ENCODE data around the gene NUP160. TPM values are rescaled to one million over a fixed set of nuclear protein-coding genes. Genes with fewer than 3 reads are reported as not detected.

Gene NUP160
- total and polyA plus RNA-seq, 2 of the 8 experiments (the other 6 are each of a cell fraction or from before 2014, with no cell fraction given): 44.6 to 100 TPM

DNA sequence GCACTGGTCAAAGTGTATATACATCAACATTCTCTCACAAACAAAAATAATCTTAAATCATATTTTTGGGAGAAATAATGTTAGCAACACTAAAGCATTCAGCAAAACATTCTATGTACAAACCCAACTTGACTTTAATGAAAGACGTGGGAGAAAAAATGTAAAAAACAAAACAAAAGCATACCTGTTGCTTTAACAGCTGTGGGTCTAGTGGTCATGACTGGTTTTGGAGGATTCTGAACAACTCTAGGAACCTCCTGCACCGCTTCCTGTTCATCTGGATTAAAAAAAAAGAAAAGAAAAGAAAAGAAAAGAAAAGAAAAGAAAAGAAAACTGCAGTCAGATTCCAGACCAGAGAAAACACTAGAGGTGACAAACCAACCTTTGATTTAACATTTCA, 83.1 kb downstream of the NUP160 start (continued):
- TF ChIP-seq, protein P1, sequence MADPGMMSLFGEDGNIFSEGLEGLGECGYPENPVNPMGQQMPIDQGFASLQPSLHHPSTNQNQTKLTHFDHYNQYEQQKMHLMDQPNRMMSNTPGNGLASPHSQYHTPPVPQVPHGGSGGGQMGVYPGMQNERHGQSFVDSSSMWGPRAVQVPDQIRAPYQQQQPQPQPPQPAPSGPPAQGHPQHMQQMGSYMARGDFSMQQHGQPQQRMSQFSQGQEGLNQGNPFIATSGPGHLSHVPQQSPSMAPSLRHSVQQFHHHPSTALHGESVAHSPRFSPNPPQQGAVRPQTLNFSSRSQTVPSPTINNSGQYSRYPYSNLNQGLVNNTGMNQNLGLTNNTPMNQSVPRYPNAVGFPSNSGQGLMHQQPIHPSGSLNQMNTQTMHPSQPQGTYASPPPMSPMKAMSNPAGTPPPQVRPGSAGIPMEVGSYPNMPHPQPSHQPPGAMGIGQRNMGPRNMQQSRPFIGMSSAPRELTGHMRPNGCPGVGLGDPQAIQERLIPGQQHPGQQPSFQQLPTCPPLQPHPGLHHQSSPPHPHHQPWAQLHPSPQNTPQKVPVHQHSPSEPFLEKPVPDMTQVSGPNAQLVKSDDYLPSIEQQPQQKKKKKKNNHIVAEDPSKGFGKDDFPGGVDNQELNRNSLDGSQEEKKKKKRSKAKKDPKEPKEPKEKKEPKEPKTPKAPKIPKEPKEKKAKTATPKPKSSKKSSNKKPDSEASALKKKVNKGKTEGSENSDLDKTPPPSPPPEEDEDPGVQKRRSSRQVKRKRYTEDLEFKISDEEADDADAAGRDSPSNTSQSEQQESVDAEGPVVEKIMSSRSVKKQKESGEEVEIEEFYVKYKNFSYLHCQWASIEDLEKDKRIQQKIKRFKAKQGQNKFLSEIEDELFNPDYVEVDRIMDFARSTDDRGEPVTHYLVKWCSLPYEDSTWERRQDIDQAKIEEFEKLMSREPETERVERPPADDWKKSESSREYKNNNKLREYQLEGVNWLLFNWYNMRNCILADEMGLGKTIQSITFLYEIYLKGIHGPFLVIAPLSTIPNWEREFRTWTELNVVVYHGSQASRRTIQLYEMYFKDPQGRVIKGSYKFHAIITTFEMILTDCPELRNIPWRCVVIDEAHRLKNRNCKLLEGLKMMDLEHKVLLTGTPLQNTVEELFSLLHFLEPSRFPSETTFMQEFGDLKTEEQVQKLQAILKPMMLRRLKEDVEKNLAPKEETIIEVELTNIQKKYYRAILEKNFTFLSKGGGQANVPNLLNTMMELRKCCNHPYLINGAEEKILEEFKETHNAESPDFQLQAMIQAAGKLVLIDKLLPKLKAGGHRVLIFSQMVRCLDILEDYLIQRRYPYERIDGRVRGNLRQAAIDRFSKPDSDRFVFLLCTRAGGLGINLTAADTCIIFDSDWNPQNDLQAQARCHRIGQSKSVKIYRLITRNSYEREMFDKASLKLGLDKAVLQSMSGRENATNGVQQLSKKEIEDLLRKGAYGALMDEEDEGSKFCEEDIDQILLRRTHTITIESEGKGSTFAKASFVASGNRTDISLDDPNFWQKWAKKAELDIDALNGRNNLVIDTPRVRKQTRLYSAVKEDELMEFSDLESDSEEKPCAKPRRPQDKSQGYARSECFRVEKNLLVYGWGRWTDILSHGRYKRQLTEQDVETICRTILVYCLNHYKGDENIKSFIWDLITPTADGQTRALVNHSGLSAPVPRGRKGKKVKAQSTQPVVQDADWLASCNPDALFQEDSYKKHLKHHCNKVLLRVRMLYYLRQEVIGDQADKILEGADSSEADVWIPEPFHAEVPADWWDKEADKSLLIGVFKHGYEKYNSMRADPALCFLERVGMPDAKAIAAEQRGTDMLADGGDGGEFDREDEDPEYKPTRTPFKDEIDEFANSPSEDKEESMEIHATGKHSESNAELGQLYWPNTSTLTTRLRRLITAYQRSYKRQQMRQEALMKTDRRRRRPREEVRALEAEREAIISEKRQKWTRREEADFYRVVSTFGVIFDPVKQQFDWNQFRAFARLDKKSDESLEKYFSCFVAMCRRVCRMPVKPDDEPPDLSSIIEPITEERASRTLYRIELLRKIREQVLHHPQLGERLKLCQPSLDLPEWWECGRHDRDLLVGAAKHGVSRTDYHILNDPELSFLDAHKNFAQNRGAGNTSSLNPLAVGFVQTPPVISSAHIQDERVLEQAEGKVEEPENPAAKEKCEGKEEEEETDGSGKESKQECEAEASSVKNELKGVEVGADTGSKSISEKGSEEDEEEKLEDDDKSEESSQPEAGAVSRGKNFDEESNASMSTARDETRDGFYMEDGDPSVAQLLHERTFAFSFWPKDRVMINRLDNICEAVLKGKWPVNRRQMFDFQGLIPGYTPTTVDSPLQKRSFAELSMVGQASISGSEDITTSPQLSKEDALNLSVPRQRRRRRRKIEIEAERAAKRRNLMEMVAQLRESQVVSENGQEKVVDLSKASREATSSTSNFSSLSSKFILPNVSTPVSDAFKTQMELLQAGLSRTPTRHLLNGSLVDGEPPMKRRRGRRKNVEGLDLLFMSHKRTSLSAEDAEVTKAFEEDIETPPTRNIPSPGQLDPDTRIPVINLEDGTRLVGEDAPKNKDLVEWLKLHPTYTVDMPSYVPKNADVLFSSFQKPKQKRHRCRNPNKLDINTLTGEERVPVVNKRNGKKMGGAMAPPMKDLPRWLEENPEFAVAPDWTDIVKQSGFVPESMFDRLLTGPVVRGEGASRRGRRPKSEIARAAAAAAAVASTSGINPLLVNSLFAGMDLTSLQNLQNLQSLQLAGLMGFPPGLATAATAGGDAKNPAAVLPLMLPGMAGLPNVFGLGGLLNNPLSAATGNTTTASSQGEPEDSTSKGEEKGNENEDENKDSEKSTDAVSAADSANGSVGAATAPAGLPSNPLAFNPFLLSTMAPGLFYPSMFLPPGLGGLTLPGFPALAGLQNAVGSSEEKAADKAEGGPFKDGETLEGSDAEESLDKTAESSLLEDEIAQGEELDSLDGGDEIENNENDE (IDR thresholded peaks at IDR 0.05; ENCODE audit: insufficient replicate concordance, low read length): no peak
- TF ChIP-seq NRF1 (IDR thresholded peaks at IDR 0.05; ENCODE audit: low read depth, low read length) (no peak), TBP (IDR thresholded peaks at IDR 0.05; ENCODE audit: low read depth, low read length) (no peak), JUND (IDR thresholded peaks at IDR 0.05; ENCODE audit: low read length) (no peak), POLR2A (IDR thresholded peaks at IDR 0.05; ENCODE audit: control extremely low read depth in 1 of 2, low read depth in 2 of 2, low read length in 2 of 2) (no peak)
- TF ChIP-seq, protein P2, sequence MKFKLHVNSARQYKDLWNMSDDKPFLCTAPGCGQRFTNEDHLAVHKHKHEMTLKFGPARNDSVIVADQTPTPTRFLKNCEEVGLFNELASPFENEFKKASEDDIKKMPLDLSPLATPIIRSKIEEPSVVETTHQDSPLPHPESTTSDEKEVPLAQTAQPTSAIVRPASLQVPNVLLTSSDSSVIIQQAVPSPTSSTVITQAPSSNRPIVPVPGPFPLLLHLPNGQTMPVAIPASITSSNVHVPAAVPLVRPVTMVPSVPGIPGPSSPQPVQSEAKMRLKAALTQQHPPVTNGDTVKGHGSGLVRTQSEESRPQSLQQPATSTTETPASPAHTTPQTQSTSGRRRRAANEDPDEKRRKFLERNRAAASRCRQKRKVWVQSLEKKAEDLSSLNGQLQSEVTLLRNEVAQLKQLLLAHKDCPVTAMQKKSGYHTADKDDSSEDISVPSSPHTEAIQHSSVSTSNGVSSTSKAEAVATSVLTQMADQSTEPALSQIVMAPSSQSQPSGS (IDR thresholded peaks at IDR 0.05; ENCODE audit: low read length): no peak
- TF ChIP-seq, protein P3, sequence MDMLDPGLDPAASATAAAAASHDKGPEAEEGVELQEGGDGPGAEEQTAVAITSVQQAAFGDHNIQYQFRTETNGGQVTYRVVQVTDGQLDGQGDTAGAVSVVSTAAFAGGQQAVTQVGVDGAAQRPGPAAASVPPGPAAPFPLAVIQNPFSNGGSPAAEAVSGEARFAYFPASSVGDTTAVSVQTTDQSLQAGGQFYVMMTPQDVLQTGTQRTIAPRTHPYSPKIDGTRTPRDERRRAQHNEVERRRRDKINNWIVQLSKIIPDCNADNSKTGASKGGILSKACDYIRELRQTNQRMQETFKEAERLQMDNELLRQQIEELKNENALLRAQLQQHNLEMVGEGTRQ (IDR thresholded peaks at IDR 0.05; ENCODE audit: low read length): no peak
